ENCODE measurements around the gene CYP4Z1. TPM values are rescaled to one million over a fixed set of nuclear protein-coding genes. Genes with fewer than 3 reads are reported as not detected.

The CYP4Z1 gene
- total RNA-seq, 2 experiments from 2014 or later, result not detected

DNA sequence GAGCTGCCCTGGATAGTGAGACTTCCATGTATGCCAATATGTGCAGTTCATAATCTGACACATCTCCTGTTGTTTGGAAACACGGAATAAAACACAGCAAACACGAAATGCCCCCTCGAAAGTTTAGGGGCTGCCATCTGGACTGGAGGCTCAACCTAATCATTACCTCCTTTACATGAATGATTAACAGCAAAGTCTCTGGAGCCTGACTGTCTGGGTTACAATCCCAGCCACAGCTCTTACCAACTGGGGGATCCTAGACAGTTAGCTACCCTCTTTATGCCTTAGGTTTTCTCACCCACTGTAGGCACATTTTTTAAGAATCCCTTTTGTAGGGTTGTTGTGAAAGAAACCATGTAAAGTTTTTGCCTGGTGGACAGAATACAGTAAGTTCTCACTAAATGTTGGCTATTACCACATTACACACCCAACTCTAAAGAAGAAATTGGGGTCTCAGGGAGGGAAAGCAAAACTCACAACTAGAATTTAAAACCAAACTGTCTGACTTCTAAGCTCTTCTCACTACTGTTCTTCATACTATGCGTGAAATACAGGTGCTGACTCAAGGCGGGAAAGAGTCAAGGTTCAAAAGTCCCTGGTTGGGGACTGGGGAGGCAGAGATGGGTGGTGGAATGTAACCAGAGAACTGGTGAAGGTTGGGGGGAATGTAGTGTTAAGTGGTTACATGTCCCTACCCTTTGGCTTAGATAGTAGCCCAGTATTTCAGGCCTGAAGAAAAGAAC lies 94.4 kb downstream of the CYP4Z1 start:
- CTCF ChIA-PET, result interaction anchor here (0.7 to 1.0 kb wide), 2 partner anchors 18 to 637 kb away, joined by 3 read pairs; no protein-coding TSS in a partner anchor
- Mint-ChIP-seq H3K27me3 (peaks cover 30% of the 10 kb centered on the region), H3K36me3 (ENCODE audit: low read depth) (no peaks in the 10 kb centered on the region), H3K4me1 (no peaks in the 10 kb centered on the region), H3K9me3 (ENCODE audit: low read depth) (no peaks in the 10 kb centered on the region), H3K27ac (no peak overlapping the region), H3K4me3 (no peak overlapping the region)
- no peak for ATAC-seq
- intact Hi-C loops (cut with DNase I, micrococcal nuclease), result no loop called here
- POLR2A ChIA-PET, result no interaction called here
- DNase-seq, result no peak

DNA sequence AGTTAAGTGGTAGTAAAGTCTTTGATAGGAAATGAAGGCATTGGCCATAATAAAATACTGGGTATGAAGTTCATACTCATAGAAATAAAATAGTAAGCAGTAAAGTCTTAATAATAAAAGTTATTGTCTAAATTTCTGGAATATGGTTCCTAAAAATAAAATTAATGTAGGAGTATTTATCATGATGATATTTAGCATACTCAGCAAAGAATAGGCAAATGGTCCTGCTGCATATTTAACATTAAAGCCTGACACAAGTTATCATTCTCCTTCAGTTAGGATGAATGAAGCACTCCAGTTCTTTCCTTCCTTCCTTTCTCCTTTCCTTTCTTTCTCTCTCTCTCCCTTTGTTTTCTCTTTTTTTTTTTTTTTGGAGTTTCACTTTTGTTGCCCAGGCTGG lies 97.5 kb downstream of the CYP4Z1 start:
- POLR2A ChIA-PET, result no interaction called here
- ATAC-seq, result no peak
- no peak overlapping the region for H3K4me3 Mint-ChIP-seq
- no peak overlapping the region for H3K27ac Mint-ChIP-seq
- intact Hi-C loops (cut with DNase I, micrococcal nuclease), result no loop called here
- H3K9me3 Mint-ChIP-seq (ENCODE audit: low read depth), result no peaks in the 10 kb centered on the region
- peaks cover 39% of the 10 kb centered on the region for H3K27me3 Mint-ChIP-seq
- no peaks in the 10 kb centered on the region for H3K36me3 Mint-ChIP-seq (ENCODE audit: low read depth)
- DNase-seq, result no peak
- CTCF ChIA-PET, result no interaction called here
- no peaks in the 10 kb centered on the region for H3K4me1 Mint-ChIP-seq

Other genes starting within 250 kb of the CYP4Z1 start
- gene CYP4A11, start 125.8 kb upstream of the CYP4Z1 start, total RNA-seq, result not detected
- gene CYP4X1, start 43.6 kb upstream of the CYP4Z1 start, total RNA-seq, result not detected
- gene CYP4A22, start 70.2 kb downstream of the CYP4Z1 start, total RNA-seq, result not detected
- gene PDZK1IP1, start 122.8 kb downstream of the CYP4Z1 start, total RNA-seq, result not detected
- under 1 TPM in 1 of 2 experiments, not detected in 1; 0.19 TPM for gene TAL1, start 165.0 kb downstream of the CYP4Z1 start, total RNA-seq
- 10 to 100 TPM; 33.9 to 36.0 TPM for gene STIL, start 246.9 kb downstream of the CYP4Z1 start, total RNA-seq